Neuron (in vitro differentiated cells): ENCODE results near the gene GDF15.
"Not testable (repeated sequence)": the region's sequence is repeated elsewhere in the genome, so short reads cannot be mapped to it uniquely, and the experiment has no call there.

ENCODE experiments used
- H2AFZ ChIP-seq: one replicate; pipeline ENCODE4 v1.6.1; 2013; ENCODE audit warnings: low read depth, mild to moderate bottlenecking, inconsistent platforms, low read length, moderate library complexity
- H3K27me3 ChIP-seq: one replicate; pipeline ENCODE4 v1.6.1; 2013; ENCODE audit warnings: low read length; ENCODE audit not compliant: insufficient read depth
- H3K36me3 ChIP-seq: one replicate; pipeline ENCODE4 v1.6.1; 2013; ENCODE audit warnings: low read length; ENCODE audit not compliant: insufficient read depth
- H3K4me1 ChIP-seq: one replicate; pipeline ENCODE4 v1.6.1; 2013; ENCODE audit warnings: low read length; ENCODE audit not compliant: insufficient read depth
- H3K4me3 ChIP-seq: 2 replicates; pipeline ENCODE4 v1.5.1; 2013; ENCODE audit warnings: mild to moderate bottlenecking, low read length, moderate library complexity
- H3K9me3 ChIP-seq: one replicate; pipeline ENCODE4 v1.6.1; 2013; ENCODE audit warnings: low read length

The GDF15 gene

GRCh38 chr19:18390065-18390907, 4.3 kb downstream of the GDF15 start:
- peaks cover 6% of the 10 kb centered on the region for H3K4me1 ChIP-seq
- no peaks in the 10 kb centered on the region for H3K9me3 ChIP-seq
- H3K27me3 ChIP-seq = no peaks in the 10 kb centered on the region
- no peak overlapping the region for H3K4me3 ChIP-seq
- no peaks in the 10 kb centered on the region for H3K36me3 ChIP-seq
- no peak overlapping the region for H2AFZ ChIP-seq

- H3K4me3 ChIP-seq = no peak overlapping the region
- H3K4me1 ChIP-seq = peaks cover 5% of the 10 kb centered on the region
- no peaks in the 10 kb centered on the region for H3K27me3 ChIP-seq
- no peaks in the 10 kb centered on the region for H3K9me3 ChIP-seq
- H3K36me3 ChIP-seq = no peaks in the 10 kb centered on the region
- no peak overlapping the region for H2AFZ ChIP-seq
Observed at GRCh38 chr19:18391509-18392075, 5.6 kb downstream of the GDF15 start.

GRCh38 chr19:18392417-18392816, 6.5 kb downstream of the GDF15 start:
- Histone ChIP-seq H3K27me3 (no peaks in the 10 kb centered on the region), H2AFZ (no peak overlapping the region), H3K36me3 (no peaks in the 10 kb centered on the region), H3K9me3 (no peaks in the 10 kb centered on the region), H3K4me3 (no peak overlapping the region), H3K4me1 (peaks cover 4% of the 10 kb centered on the region)

GRCh38 chr19:18392926-18393325, 7.0 kb downstream of the GDF15 start:
- Histone ChIP-seq H3K9me3 (no peaks in the 10 kb centered on the region), H2AFZ (no peak overlapping the region), H3K36me3 (no peaks in the 10 kb centered on the region), H3K4me1 (peaks cover 7% of the 10 kb centered on the region), H3K4me3 (no peak overlapping the region), H3K27me3 (no peaks in the 10 kb centered on the region)

- Histone ChIP-seq H3K9me3 (no peaks in the 10 kb centered on the region), H2AFZ (no peak overlapping the region), H3K27me3 (peaks cover 3% of the 10 kb centered on the region), H3K36me3 (no peaks in the 10 kb centered on the region), H3K4me1 (peaks cover 7% of the 10 kb centered on the region), H3K4me3 (no peak overlapping the region)
Observed at GRCh38 chr19:18393836-18394235, 7.9 kb downstream of the GDF15 start.

GRCh38 chr19:18396471-18397241, 10.7 kb downstream of the GDF15 start:
- Histone ChIP-seq H3K4me1 (peaks cover 7% of the 10 kb centered on the region), H3K9me3 (no peaks in the 10 kb centered on the region), H3K4me3 (no peak overlapping the region), H3K36me3 (no peaks in the 10 kb centered on the region), H3K27me3 (peaks cover 3% of the 10 kb centered on the region), H2AFZ (no peak overlapping the region)

GRCh38 chr19:18397242-18398202, 11.6 kb downstream of the GDF15 start, which contains the start of gene LRRC25:
Gene LRRC25, minus strand, starts transcription at chr19:18397622. Its CDS starts 659 bp downstream, at chr19:18396963.
- H2AFZ ChIP-seq = no peak within 1 kb of the TSS
- H3K9me3 ChIP-seq = no peaks in the 10 kb centered on the region
- H3K27me3 ChIP-seq = peaks cover 3% of the 10 kb centered on the region
- no peaks in the 10 kb centered on the region for H3K36me3 ChIP-seq
- peaks cover 7% of the 10 kb centered on the region for H3K4me1 ChIP-seq
- no peak within 1 kb of the TSS for H3K4me3 ChIP-seq

GRCh38 chr19:18399008-18399407, 13.1 kb downstream of the GDF15 start:
- H3K4me1 ChIP-seq = peaks cover 7% of the 10 kb centered on the region
- no peaks in the 10 kb centered on the region for H3K36me3 ChIP-seq
- H3K4me3 ChIP-seq = no peak overlapping the region
- H3K27me3 ChIP-seq = peaks cover 3% of the 10 kb centered on the region
- H3K9me3 ChIP-seq = no peaks in the 10 kb centered on the region
- H2AFZ ChIP-seq = no peak overlapping the region

GRCh38 chr19:18401580-18402112, 15.7 kb downstream of the GDF15 start:
- H3K9me3 ChIP-seq = no peaks in the 10 kb centered on the region
- no peak overlapping the region for H3K4me3 ChIP-seq
- H3K27me3 ChIP-seq = peaks cover 3% of the 10 kb centered on the region
- peaks cover 7% of the 10 kb centered on the region for H3K4me1 ChIP-seq
- H2AFZ ChIP-seq = no peak overlapping the region
- H3K36me3 ChIP-seq = no peaks in the 10 kb centered on the region

- H3K36me3 ChIP-seq, H2AFZ ChIP-seq, H3K27me3 ChIP-seq, H3K4me3 ChIP-seq, H3K4me1 ChIP-seq, H3K9me3 ChIP-seq: not testable (repeated sequence)
Observed at GRCh38 chr19:18402455-18403248, 16.7 kb downstream of the GDF15 start.

- H2AFZ ChIP-seq, H3K36me3 ChIP-seq, H3K9me3 ChIP-seq, H3K4me1 ChIP-seq, H3K4me3 ChIP-seq, H3K27me3 ChIP-seq: not testable (repeated sequence)
Observed at GRCh38 chr19:18405754-18406153, 19.8 kb downstream of the GDF15 start.

GRCh38 chr19:18406749-18407148, 20.8 kb downstream of the GDF15 start:
- no peaks in the 10 kb centered on the region for H3K27me3 ChIP-seq
- H3K4me1 ChIP-seq = peaks cover 3% of the 10 kb centered on the region
- H3K36me3 ChIP-seq = no peaks in the 10 kb centered on the region
- no peaks in the 10 kb centered on the region for H3K9me3 ChIP-seq
- no peak overlapping the region for H3K4me3 ChIP-seq
- H2AFZ ChIP-seq = no peak overlapping the region
